Loucy (cell line): ENCODE data around the gene SEL1L3.

Experiments
- EZH2phosphoT487 ChIP-seq: fragments of 200-600 bp; IDR thresholded peaks from 2 replicates; pipeline ENCODE4 v1.6.1; 2018; ENCODE audit warnings: antibody characterized with exemption, mild to moderate bottlenecking, moderate library complexity, borderline replicate concordance
- TF ChIP-seq, protein P1 (sequence below): fragments of 200-600 bp; sonication (generic); conservative IDR thresholded peaks from 2 replicates; pipeline ENCODE4 v1.5.1; 2014; ENCODE audit warnings: mild to moderate bottlenecking, antibody characterized with exemption, low read length

DNA sequence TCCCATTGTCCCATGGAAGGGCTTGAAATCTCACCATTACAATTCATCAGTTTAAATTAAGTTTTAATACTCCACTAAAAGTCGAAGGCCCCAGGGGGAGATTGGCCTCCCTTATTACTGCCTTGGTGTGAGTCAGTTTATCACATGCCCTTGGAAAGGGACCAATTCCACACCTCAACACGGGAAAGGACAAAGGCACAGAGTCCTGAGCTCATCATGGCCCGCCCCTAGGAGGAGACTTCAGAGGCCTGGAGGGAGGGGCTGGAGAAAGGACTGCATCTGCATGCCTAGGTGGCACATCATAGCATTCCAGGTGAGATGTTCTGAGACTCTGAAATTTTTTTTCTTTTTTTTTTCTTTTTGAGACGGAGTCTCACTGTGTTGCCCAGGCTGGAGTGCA, 2.8 kb upstream of the SEL1L3 start:
- TF ChIP-seq, protein P1, sequence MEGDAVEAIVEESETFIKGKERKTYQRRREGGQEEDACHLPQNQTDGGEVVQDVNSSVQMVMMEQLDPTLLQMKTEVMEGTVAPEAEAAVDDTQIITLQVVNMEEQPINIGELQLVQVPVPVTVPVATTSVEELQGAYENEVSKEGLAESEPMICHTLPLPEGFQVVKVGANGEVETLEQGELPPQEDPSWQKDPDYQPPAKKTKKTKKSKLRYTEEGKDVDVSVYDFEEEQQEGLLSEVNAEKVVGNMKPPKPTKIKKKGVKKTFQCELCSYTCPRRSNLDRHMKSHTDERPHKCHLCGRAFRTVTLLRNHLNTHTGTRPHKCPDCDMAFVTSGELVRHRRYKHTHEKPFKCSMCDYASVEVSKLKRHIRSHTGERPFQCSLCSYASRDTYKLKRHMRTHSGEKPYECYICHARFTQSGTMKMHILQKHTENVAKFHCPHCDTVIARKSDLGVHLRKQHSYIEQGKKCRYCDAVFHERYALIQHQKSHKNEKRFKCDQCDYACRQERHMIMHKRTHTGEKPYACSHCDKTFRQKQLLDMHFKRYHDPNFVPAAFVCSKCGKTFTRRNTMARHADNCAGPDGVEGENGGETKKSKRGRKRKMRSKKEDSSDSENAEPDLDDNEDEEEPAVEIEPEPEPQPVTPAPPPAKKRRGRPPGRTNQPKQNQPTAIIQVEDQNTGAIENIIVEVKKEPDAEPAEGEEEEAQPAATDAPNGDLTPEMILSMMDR: no peak
- no peak for TF ChIP-seq EZH2phosphoT487
